ENCODE results near the gene SSNA1.

- TF ChIP-seq CTCF (IDR thresholded peaks at IDR 0.05) (no peak), EP300 (IDR thresholded peaks at IDR 0.05) (no peak)
Observed at GRCh38 chr9:137179761-137180160, 8.7 kb upstream of the SSNA1 start.

Measured in ovary (tissue), 3 donors.